ENCODE measurements around the gene RPH3AL.

Gene RPH3AL

DNA sequence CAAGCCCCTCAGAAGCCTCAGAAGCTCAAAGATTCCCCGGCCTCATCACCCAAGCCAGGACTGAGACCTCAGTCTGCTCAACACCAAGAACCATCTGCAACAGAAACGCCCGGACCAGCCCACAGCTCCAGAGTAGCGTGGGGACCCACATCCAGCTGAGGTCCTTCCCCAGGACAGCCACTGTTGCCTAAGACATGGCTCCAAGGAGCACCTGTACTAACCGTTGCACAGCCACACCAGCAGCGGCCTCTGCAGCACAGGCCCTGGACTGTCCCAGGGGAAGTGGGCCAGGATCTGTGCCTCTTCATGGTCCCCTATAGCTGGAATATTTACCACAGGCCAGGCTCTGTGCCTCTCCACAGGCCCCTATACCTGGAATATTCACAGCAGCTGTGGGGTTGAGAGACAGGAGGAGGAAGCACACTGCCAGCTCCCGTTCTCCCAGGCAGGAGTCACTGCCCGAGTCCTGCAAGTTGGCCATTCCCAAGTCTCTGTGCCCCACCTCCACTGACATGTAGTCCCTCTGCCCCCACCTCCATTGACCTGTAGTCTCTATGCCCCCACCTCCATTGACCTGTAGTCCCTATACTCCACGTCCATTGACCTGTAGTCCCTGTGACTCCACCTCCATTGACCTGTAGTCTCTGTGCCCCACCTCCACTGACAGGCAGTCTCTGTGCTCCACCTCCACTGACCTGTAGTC, 38.5 kb downstream of the RPH3AL start:
- DNase-seq, result no peak

DNA sequence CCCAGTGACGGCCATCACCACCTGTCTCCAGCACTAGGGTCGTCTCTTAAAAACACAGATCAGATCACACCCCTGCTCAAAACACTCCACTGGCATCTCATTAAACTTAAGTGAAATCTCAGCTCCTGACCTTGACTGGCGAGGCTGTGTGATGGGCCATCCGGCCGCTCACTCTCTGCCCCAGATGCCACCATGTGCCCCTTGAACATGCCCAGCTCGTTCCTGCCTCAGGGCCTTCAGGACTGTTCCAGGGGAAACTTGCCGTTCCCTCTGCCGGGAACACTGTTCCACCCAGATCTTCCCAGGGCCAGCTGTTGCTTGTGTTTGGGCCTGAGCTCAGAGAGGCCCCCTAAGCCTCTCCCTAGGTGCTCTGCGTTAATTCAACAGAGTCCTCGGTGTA, 39.4 kb downstream of the RPH3AL start:
- no peak for DNase-seq

DNA sequence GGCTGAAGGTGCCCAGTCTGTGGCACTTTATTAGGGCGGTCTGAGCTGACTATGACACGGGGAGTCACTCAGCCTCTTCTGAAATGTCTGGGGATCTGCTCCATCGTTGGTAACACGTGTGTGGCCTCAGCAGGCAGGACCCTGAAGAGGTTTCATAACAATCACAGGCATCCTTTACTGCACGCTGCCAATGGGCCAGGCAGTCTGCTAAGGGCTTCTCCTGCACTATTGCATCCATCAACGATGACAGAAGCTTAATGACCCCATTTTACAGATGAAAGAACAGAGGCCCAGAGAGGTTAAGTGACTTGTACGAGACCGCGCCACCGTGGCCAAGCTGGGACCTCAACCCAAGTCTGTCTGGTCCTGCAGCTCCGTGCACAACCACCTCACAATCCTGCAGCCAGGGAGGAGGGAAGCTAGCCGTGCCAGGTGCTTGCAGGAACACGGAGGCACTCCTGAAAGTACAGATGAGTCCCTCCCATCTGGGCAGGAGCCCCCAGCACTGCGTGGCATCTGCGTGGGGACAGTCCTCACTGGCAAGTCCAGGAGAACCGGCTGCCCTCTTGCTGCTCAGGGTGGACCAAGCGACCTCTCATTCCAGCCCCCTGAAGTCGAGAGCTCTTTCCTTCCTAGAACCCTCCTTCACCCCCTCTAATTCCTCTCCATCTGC, 40.0 kb downstream of the RPH3AL start:
- DNase-seq, result no peak

DNA sequence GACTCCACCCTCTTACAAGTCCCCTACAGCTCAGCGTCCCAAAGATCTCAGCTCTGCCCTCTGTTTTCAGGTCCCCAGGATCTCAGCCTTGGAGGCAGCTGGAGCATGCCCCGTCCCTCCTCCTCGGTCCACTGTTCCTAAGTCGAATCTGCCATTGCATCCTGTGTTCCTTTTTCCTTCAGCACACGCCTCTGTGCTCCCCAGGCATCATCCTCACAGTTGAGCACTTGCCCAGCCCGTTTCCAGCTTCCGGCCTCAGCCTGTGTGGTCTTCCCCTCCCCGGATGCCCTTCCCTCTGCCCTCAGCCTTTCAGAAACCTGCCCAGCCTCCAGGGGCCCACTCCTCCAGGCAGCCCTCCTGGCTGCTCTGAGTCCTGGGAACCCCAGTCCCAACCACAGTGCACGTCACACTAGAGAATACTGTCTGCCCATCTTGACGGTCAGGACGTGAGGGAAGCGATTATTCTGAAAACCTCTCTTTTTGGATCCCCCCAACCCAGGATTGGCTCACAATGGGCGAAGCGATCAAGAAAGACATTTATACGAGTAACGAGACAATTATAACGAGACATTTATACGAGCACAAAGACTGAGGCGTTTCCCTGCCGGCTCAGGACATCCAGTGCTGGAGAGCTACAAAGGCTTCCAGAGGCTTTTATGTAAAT, 41.4 kb downstream of the RPH3AL start:
- no peak for DNase-seq

DNA sequence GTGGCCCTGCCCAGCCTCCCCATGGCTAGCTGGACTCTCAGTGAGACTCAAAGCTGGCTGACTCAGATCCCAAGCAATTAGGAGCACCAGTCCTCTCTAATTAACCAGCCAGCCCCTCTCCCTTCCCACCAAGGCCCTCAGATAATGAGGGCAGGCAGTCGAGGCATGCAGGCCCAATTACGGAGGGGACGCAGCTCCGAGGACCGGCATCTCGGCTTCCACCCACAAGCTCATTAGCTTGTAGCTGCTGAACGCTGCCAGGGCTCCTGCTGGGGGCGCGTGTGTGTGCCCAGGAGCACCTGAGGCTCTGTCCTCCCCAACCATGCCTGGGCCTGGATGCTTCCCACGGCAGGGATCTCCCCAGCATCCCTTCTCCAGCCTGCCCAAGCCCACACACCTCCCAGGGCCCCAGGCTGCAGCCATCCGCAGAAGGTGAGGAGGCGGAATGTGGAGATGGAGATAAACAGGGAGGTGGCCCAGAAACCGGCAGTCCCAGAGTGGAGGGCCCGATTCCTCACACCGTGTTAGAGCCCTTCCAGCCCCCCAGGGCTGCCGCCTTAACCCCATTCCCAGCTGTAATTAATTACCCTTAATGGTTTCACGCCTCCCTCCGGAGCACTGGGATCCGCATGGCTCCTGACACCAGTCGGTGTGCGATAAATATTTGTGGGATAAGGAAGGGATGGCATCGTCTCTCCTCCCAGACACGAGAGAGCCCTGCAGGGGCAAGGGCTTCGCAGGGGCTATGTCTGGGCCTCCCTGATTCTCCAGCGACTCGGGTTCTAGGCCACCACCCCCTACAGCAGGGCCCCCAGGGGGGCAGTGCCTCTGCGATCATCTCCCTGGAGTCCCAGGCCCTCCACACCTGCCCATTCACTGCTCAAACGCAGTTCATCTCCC, 42.2 kb downstream of the RPH3AL start:
- DNase-seq, result no peak

DNA sequence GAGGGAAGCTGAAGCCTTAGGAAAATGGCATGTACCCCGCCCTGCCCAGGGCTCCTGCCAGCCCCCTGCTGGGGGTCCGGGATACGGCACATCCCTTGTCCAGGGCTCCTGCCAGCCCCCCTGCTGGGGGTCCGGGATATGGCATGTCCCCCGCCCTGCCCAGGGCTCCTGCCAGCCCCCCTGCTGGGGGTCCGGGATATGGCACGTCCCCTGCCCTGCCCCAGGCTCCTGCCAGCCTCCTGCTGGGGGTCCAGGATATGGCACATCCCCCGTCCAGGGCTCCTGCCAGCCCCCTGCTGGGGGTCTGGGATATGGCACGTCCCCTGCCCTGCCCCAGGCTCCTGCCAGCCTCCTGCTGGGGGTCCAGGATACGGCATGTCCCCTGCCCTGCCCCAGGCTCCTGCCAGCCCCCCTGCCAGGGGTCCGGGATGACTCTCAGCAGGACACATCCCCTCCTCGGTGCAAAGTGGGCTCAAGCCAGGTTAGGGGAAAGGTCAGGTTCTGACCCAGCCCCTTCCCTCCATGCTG, 43.2 kb downstream of the RPH3AL start:
- no peak for DNase-seq

DNA sequence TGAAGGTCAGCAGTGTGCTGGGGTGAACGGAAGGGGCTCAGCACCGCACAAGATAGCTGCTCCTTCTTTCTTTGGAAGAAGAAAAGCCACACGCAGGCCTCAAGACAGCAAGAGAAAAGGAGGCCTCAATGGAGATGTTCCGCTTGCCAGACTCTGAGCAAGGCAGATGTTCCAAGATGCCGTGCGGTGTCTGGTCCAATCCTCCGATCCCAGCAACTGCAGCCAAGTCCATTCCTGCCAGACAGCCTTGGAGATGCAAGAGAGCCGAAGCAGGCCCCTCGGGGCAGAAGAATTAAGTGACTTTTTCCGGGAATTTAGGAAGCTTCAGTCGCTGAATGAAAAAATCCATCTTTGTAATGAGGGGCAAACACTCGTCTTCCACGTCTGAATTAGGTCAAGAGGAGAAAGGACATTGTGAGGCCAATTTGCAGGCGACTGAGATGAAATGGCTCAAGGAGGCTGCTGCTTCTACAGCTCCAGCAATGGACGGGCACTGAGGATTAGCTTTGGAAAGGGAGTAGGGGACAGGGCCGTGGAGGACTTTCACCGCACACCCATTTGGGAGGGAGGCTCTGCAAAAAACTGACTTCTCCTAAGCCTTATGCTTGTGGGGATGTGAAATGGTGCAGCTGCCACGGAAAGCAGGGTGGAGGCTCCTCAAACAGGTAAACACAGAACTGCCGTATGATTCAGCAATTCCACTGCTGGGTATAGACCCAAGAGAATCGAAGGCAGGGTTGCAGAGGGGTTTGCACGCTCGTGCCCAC, 44.7 kb downstream of the RPH3AL start:
- DNase-seq, result no peak

DNA sequence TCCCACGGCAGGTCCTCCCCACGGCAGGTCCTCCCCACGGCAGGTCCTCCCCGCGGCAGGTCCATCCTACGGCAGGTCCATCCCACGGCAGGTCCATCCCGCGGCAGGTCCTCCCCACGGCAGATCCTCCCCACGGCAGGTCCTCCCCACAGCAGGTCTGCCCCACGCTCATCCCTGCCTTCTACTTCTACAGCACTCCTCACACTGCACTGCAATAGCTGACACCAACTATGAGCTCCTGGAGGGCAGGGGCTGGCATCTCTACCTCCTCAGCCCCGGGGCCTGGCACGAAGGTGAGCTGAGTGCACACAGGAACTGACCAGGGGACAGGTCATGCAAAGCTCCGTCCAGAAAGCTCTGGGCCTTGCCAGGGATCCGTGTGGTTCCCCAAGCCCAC, 45.3 kb downstream of the RPH3AL start:
- no peak for DNase-seq

DNA sequence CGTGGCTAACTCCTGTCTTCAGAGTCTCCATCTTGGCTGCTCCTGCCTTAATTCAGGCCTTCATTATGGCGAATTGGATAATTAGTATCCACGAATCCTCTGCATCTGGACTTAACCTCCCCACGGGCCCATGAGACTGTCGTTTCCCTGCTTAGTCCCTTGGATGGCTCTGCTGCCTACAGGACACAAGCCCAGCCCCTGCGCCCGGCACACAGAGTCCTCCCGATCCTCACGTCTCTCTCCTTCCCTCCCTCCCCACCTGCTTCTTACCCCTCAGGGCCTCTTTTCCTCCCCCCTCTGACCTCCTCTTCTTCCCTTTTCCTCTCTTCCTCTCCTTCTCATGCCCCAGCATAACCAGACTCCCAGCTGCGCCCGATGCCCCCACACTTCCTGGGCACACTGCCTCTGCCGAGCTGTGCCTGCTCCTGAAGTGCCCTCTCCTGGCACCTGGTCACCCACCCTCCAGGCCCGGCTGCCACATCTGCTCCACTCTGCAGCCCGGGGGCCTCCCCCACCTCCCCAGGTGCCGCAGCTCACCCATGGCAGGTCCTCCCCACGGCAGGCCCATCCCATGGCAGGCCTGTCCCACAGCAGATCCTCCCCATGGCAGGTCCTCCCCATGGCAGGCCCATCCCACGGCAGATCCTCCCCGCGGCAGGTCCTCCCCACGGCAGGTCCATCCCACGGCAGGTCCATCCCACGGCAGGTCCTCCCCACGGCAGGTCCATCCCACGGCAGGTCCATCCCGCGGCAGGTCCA, 45.9 kb downstream of the RPH3AL start:
- DNase-seq, result no peak

DNA sequence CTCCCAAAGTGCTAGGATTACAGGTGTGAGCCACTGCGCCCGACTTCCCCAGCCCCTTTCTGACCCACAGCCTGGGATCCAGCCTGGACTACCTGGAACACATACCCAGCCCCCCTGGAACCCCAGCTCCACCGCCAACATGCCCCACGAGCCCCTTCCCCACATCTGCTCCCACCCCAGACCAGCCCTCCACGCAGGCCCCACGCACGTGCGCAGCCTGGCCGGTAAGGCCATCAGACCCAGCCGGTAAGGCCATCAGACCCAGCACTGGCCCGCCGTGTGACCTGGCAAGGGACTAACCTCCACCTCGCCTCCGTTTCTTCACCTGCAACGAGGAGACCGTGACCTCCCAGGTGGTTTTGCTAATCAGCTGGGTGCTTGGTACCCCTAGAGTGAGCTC, 46.5 kb downstream of the RPH3AL start:
- no peak for DNase-seq

DNA sequence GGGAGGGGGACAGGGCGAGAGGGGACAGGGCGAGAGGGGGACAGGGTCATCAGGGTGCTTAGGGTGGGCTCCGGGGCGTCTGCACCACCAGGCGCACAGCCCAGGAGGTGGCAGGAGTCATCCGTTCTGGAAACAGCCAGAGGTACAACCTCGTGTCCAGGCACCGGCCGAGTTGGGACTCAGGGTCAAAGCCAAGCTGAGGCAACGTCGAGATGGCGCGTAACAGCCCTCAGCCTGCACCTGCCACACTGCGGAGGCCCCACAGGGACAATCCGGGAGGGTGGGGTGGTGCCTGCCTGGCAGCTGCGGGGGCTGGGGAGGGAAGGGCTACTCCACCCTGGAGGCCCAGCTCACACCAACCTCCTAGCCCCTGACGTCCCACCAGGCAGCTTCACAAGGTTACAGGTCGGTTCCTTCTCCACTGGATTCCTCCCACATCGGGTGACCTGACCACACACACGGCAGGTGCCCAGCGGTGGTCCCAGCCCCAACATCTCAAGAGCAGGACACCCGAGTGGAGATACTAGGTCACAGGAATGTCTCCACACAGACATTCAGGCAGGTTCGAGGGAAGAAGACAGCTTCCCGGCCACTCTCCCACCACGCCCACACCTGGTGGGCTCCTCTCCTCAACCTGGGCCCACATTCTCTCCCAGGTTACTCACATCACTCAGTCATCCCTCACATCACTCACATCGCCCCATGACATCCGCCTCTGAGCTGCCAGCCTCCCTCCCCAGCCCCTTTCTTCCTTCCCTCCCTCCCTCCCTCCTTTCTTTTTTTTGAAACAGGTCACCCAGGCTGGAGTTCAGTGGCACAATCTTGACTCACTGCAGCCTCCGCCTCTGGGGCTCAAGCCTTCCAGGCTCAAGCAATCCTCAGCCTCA, 47.3 kb downstream of the RPH3AL start:
- no peak for DNase-seq

DNA sequence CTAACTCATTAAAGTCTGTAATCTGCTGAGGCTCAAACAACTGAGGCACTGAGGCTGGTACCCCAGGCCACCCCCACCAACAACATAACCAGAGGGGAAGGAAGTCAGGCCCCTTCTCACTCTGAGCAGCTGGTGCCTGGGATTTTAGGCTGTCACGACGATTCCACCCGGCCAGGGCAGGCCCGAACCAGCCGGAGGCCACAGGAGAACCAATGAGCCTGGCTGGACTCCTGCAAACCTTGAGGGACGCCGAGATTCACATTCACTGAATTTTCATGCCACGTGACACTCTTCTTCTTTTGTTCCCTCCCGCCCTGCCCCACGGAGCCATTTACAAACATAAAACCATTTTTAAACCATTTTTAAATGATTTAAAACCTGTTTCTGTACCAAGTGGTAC, 48.1 kb downstream of the RPH3AL start:
- no peak for DNase-seq

DNA sequence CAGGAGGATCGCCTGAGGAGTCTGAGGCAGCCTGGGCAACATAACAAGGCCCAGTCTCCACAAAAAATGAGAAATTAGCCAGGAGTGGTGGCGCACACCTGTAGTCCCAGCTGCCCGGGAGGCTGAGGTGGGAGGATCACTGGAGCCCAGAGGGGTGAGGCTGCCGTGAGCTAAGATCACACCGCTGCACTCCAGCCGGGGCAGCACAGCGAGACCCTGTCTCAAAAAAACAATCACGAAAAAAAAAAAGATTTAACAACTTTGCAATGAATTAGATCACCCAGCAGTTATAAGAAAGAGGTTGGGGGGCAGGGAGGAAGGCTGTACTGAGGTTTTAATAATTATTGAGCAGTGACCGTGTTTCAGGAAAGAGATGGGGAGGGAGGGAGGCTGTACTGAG, 49.4 kb downstream of the RPH3AL start:
- no peak for DNase-seq

DNA sequence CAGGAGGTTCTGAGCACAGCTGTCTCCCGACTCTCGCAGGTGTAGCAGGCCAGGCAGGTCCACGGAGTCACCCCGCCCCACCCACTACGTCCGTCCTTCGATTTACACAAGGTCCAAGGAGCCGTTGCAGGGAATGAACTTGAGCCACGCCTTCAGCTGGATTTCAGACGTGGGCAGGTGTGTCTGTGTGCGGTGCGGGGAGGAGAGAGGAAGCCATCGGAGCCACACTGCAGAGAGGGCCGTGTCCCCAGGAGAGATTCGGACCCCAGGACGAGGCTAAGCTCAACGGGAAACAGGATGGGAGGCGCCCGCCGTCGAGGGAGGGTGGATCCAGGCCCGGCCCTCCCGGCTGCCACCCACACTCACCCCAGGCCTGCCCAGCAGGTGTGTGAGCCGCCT, 50.3 kb downstream of the RPH3AL start:
- DNase-seq, result no peak

DNA sequence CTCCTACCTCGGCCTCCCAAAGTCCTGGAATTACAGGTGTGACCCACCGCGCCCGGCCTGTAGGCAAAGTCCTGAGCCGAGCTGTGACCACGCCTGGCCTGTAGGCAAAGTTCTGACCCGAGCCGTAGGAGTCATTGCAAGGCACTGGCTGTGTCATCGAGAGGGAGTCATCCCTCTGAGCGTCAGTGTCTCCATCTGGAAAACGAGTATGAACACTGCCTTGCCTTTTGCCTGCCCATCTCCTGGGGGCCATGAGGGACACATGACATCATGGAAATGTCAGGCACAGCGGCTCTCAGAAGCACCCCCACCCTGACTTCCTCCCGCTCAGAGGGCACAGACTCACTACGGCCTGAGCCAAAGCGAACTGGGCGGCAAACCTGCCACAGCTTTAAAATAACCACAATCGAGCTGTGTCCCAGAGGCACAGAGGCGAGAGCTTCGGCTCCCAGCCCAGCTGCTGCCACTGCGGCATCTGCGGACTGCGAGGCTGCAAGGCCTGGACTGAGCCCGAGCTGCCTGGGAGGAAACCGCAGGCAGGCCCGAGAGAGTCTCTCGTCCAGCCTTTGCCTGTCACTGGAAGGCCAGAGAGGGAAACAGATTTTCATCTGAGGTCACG, 50.8 kb downstream of the RPH3AL start:
- no peak for DNase-seq

DNA sequence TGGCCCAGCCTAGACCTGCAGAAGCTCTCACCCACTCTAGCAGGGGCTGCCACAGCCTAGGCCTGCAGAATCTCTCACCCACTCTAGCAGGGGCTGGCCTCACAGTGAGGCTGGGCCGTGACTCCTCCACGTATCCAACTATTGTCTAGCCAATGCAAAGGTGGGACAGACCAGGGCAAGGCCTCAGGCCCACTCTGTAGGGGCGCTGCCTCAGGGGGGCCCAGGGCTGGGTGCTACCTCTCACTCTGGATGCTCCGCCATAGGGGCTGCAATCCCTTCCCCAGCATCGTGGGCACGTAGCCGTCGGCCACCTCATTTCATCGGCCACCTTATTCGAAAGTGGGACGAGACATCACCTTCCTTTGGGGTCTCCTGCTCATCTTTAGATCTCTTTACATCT, 51.7 kb downstream of the RPH3AL start:
- no peak for DNase-seq

DNA sequence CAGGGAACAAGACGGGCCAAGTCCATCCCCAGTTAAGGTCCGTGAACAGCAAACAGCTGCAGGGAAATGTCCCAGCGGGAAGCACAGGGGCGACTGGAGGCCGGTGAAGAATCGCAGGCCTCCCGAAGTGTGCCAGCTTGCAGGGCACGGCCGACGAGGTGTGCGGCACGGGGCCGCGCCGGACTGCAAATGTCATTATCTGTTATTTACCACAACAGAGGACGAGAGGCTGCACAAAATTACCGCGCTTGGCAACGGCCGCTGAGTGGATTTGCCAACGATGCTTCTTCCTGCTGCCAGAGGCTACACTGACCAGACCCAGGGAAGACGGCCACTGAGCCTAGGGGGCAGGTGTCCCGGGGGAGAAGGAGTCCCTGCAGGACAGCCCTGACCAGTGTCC, 53.1 kb downstream of the RPH3AL start:
- no peak for DNase-seq

DNA sequence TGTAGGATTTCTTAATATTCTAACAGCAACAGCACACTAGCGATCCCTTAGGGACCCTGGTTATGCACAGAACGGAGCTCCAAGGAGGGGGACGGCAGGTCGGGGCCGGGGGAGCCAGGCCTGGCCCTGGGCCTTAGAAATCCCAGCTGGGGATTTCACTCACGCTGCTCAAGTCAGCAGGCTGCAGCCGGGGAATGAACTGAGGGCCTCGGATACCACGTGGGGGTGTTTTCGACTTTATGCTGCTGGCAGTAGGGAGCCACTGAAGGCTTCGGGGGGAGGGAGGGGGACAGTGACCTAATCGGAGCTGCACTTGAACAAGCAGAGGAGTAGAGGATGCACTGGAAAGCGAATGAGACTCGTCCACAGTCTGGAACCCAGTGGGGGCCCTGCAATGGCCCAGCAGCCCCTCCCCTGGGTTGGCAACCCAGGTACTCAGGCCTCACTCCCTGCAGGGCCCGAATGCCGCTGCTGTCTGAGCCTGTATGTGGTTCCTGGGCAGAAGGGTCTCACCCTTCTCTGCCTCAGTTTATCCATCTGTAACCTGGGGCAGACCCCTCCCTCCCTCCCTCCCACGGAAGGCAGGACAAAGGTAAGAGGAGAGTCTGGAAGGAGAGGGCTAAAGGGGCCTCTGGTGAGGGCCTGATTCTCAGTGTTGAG, 53.7 kb downstream of the RPH3AL start:
- no peak for DNase-seq

DNA sequence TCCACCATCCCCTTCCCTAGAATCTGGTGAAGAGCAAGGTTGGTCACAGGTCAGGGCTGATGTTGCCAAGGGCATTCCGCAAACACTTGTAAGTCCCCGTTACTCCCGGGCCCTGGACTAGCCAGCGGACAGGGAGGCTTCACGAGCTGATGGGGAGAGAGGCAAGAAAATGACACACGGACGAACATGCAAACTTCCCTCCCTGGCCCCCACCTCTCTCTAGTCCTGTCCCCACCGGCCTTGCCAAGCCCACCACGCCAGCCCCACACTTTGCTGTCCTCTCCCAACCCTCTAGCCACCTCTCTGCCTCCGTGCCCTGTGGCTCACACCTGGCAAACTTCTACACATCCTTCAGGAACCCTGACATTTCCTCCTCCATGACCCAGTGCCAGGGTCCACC, 54.8 kb downstream of the RPH3AL start:
- DNase-seq, result no peak
